IMR-90 (cell line): Measurements from ENCODE around the gene TRIM4. TPM values are rescaled to one million over a fixed set of nuclear protein-coding genes. Genes with fewer than 3 reads are reported as not detected.

Source experiments
- ATAC-seq: fragments of 200-7000 bp; cut with Tn5 transposase; 2 replicates; pipeline ENCODE4 v1.9.1; 2020; ENCODE audit warnings: low read depth, mild to moderate bottlenecking, moderate library complexity
- BruUV-seq: library from RNA; stranded (reverse); fragments of 400-500 nt; replicated peaks from 2 replicates; lab custom pipeline; 2021; lab: Mats Ljungman, UMichigan
- CTCF ChIA-PET: fragments of 300-600 bp; formaldehyde crosslinking; extraction: SDS; loops from one replicate; lab custom pipeline; 2021; ENCODE audit warnings: antibody characterized with exemption; lab: Yijun Ruan, JAX
- POLR2A ChIA-PET: fragments of 300-600 bp; sonication (Branson Sonifier 250); formaldehyde crosslinking; loops from one replicate; lab custom pipeline; 2022; ENCODE audit warnings: antibody characterized with exemption; ENCODE audit not compliant: unreplicated experiment; lab: Charles Lee
- DNase-seq: peaks from one replicate; pipeline ENCODE4 v3.0.0; 2013
- H2AFZ ChIP-seq: replicated peaks from 2 replicates; pipeline ENCODE3; 2013; ENCODE audit warnings: low read length, mild to moderate bottlenecking; ENCODE audit not compliant: poor library complexity
- H2AK5ac ChIP-seq: 2 replicates; pipeline ENCODE4 v1.6.1; 2013; ENCODE audit warnings: low read depth, low read length, inconsistent platforms
- H2AK9ac ChIP-seq: replicated peaks from 2 replicates; pipeline ENCODE3; 2013; ENCODE audit warnings: mild to moderate bottlenecking, low read depth, low read length, moderate library complexity; ENCODE audit not compliant: poor library complexity
- H2BK120ac ChIP-seq: 2 replicates; pipeline ENCODE4 v1.6.1; 2013; ENCODE audit warnings: low read depth, low read length, inconsistent platforms
- H2BK15ac ChIP-seq: 3 replicates; pipeline ENCODE4 v1.6.1; 2013; ENCODE audit warnings: low read depth, low read length, inconsistent platforms
- H2BK20ac ChIP-seq: 2 replicates; pipeline ENCODE4 v1.6.1; 2013; ENCODE audit warnings: low read depth, mild to moderate bottlenecking, inconsistent platforms, low read length, moderate library complexity
- H2BK5ac ChIP-seq: 2 replicates; pipeline ENCODE4 v1.6.1; 2013; ENCODE audit warnings: mild to moderate bottlenecking, low read depth, low read length, inconsistent platforms; ENCODE audit not compliant: poor library complexity, severe bottlenecking
- H3K14ac ChIP-seq: replicated peaks from 2 replicates; pipeline ENCODE4 v1.6.1; 2013; ENCODE audit warnings: low read depth, low read length, inconsistent platforms
- H3K18ac ChIP-seq: 2 replicates; pipeline ENCODE4 v1.6.1; 2013; ENCODE audit warnings: low read depth, low read length, control low read depth
- H3K23ac ChIP-seq: 2 replicates; pipeline ENCODE4 v1.6.1; 2013; ENCODE audit warnings: low read depth, low read length, inconsistent platforms
- H3K27ac ChIP-seq: 2 replicates; pipeline ENCODE4 v1.5.1; 2013; ENCODE audit warnings: mild to moderate bottlenecking, control low read depth, low read length; ENCODE audit not compliant: insufficient read depth
- H3K27me3 ChIP-seq: 2 replicates; pipeline ENCODE4 v1.6.1; 2013; ENCODE audit warnings: low read length; ENCODE audit not compliant: control insufficient read depth, insufficient read depth
- H3K36me3 ChIP-seq: 2 replicates; pipeline ENCODE4 v1.6.1; 2013; ENCODE audit warnings: low read length, mixed read lengths; ENCODE audit not compliant: control insufficient read depth, insufficient read depth
- H3K4ac ChIP-seq: 2 replicates; pipeline ENCODE4 v1.6.1; 2013; ENCODE audit warnings: low read depth, low read length, inconsistent platforms
- H3K4me1 ChIP-seq: 2 replicates; pipeline ENCODE4 v1.6.1; 2013; ENCODE audit warnings: low read length, mixed read lengths; ENCODE audit not compliant: control insufficient read depth, insufficient read depth
- H3K4me2 ChIP-seq: 2 replicates; pipeline ENCODE4 v1.6.1; 2013; ENCODE audit warnings: low read depth, mild to moderate bottlenecking, control low read depth, low read length, moderate library complexity
- H3K4me3 ChIP-seq: 2 replicates; pipeline ENCODE4 v1.5.1; 2013; ENCODE audit warnings: low read depth, mild to moderate bottlenecking, control low read depth, low read length, moderate library complexity; ENCODE audit not compliant: insufficient read depth
- H3K56ac ChIP-seq: 2 replicates; pipeline ENCODE4 v1.6.1; 2013; ENCODE audit warnings: low read length, inconsistent platforms; ENCODE audit not compliant: insufficient read depth; ENCODE audit errors: extremely low read depth
- H3K79me1 ChIP-seq, 2 experiments: 2 replicates each; pipeline ENCODE4 v1.6.1; 2013; ENCODE audit warnings: low read length in 2 of 2, inconsistent platforms in 1 of 2, low read depth in 1 of 2
- H3K9ac ChIP-seq: 2 replicates; pipeline ENCODE4 v1.6.1; 2013; ENCODE audit warnings: low read depth, low read length, control low read depth
- H3K9me1 ChIP-seq: 2 replicates; pipeline ENCODE4 v1.6.1; 2013; ENCODE audit warnings: low read length, inconsistent platforms; ENCODE audit not compliant: insufficient read depth
- H3K9me3 ChIP-seq: 2 replicates; pipeline ENCODE4 v1.6.1; 2013; ENCODE audit warnings: low read length; ENCODE audit not compliant: control insufficient read depth, insufficient read depth
- H4K20me1 ChIP-seq: 2 replicates; pipeline ENCODE4 v1.6.1; 2013; ENCODE audit warnings: low read length, inconsistent platforms; ENCODE audit not compliant: insufficient read depth
- H4K5ac ChIP-seq: 2 replicates; pipeline ENCODE4 v1.6.1; 2013; ENCODE audit warnings: mild to moderate bottlenecking, low read depth, low read length, control low read depth
- H4K8ac ChIP-seq, 2 experiments: 2 replicates each; pipeline ENCODE4 v1.6.1; 2013; ENCODE audit warnings: low read depth in 2 of 2, low read length in 2 of 2, control low read depth in 1 of 2, inconsistent platforms in 1 of 2
- H4K91ac ChIP-seq: 2 replicates; pipeline ENCODE4 v1.6.1; 2013; ENCODE audit warnings: low read depth, low read length, inconsistent platforms; ENCODE audit not compliant: insufficient read depth
- NFE2L2 ChIP-seq: fragments of 150-350 bp; IDR thresholded peaks from 2 replicates; pipeline ENCODE4 v1.6.1; 2016; ENCODE audit warnings: low read depth, mild to moderate bottlenecking, low read length
- WGBS, 2 experiments: methylation state at CpG; one replicate each; pipeline versions ENCODE4 v1.1.5 to v1.1.7; 2013; ENCODE audit warnings: missing lambda C conversion rate in 2 of 2; ENCODE audit not compliant: insufficient read length in 1 of 2; ENCODE audit errors: extremely low coverage in 2 of 2; 5-methylcytosine and 5-hydroxymethylcytosine counted together
- dilution Hi-C: fragments of 300-500 bp; cut with HindIII; formaldehyde crosslinking; loops from one replicate; pipeline ENCODE4 v1.14.3; 2018; ENCODE audit warnings: low sequenced_read_pairs; ENCODE audit not compliant: unreplicated experiment
- in situ Hi-C: fragments of 300-500 bp; cut with MboI; formaldehyde crosslinking; loops from 3 replicates; pipeline ENCODE4 v1.14.3; 2019; ENCODE audit warnings: low sequenced_read_pairs, inconsistent platforms, mixed read lengths
- intact Hi-C: fragments of 100-400 bp; cut with micrococcal nuclease; formaldehyde crosslinking; loops from 2 replicates; pipeline ENCODE4 v1.10.0; 2022
- polyA plus RNA-seq, 3 experiments: library from polyadenylated mRNA; depleted of rRNA; stranded (reverse); fragments of >200 nt; gene quantifications; 2 replicates each; pipeline ENCODE4 v1.2.3, GENCODE V29; 2012; ENCODE audit warnings: low replicate concordance in 1 of 3
- total RNA-seq: library from RNA; depleted of rRNA; stranded (reverse); fragments of >200 nt; gene quantifications from 2 replicates; pipeline ENCODE4 v1.2.3, GENCODE V29; 2012

TRIM4 gene
- total and polyA plus RNA-seq, 2 of the 4 experiments (the other 2 are of a cell fraction): 10.6 to 13.4 TPM

- H3K79me1 ChIP-seq: no peaks in the 10 kb centered on the region
- no peak overlapping the region for H3K27ac ChIP-seq
- no peak overlapping the region for H2AK5ac ChIP-seq
- no peak overlapping the region for H2AFZ ChIP-seq
- CTCF ChIA-PET: interaction anchor here (0.7 kb wide), 1 partner anchor 328 kb away, joined by 3 read pairs; the partner anchor contains the start of gene ZSCAN25
- H3K4ac ChIP-seq: no peak overlapping the region
- no peak for ATAC-seq
- BruUV-seq: no TSS peak
- no peaks in the 10 kb centered on the region for H3K4me1 ChIP-seq
- no peak overlapping the region for H3K23ac ChIP-seq
- no peak overlapping the region for H3K9ac ChIP-seq
- no peak overlapping the region for H3K4me2 ChIP-seq
- no peaks in the 10 kb centered on the region for H3K36me3 ChIP-seq
- H3K27me3 ChIP-seq: peaks cover 11% of the 10 kb centered on the region
- in situ Hi-C loops: no loop called here
- H2BK15ac ChIP-seq: no peak overlapping the region
- H2BK5ac ChIP-seq: no peak overlapping the region
- no peak overlapping the region for H2BK20ac ChIP-seq
- dilution Hi-C loops: no loop called here
- H3K4me3 ChIP-seq: no peak overlapping the region
- POLR2A ChIA-PET: no interaction called here
- H3K56ac ChIP-seq: no peak overlapping the region
- H2BK120ac ChIP-seq: no peak overlapping the region
- H2AK9ac ChIP-seq: no peak overlapping the region
- no peak overlapping the region for H4K91ac ChIP-seq
- no peak overlapping the region for H4K8ac ChIP-seq
- no peak for TF ChIP-seq NFE2L2
- no peaks in the 10 kb centered on the region for H3K9me3 ChIP-seq
- no peak overlapping the region for H3K14ac ChIP-seq
- no peaks in the 10 kb centered on the region for H4K20me1 ChIP-seq
- H3K18ac ChIP-seq: no peak overlapping the region
- H3K9me1 ChIP-seq: no peaks in the 10 kb centered on the region
- no peak for DNase-seq
- WGBS, 2 experiments: no CpG with 5 or more reads among the region's 4 CpGs
- H4K5ac ChIP-seq: no peak overlapping the region
- intact Hi-C loops: no loop called here
Observed at GRCh38 chr7:99944497-99945070, 25.3 kb upstream of the TRIM4 start.
